ENCODE measurements around the gene PRELID2. TPM values are rescaled to one million over a fixed set of nuclear protein-coding genes. Genes with fewer than 3 reads are reported as not detected.
"Not testable (repeated sequence)": the region's sequence is repeated elsewhere in the genome, so short reads cannot be mapped to it uniquely, and the experiment has no call there.

The PRELID2 gene
- total RNA-seq, 1 experiment from 2014 or later, result 11.0 TPM

DNA sequence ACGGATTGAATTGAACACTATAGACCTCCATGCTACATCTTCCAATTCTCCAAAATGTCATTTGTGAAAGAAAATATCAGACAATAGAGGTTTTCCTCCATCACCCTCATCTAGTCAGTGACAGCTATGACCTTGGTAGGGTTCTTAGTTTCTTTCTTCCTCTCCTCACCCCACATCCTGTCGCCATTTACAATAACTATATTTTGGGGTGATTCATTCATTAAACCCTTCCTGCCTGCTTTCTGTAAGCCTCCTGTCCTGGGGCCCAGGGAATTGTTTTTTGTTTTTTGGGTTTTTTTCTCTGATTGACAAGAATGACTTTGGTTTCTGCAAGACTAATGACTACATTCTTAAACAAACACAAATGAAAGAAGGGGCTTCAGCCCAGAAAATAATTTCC is 82.6 kb downstream of the PRELID2 start:
- peak; percentile 69 for DNase-seq (ENCODE audit: low read depth)

DNA sequence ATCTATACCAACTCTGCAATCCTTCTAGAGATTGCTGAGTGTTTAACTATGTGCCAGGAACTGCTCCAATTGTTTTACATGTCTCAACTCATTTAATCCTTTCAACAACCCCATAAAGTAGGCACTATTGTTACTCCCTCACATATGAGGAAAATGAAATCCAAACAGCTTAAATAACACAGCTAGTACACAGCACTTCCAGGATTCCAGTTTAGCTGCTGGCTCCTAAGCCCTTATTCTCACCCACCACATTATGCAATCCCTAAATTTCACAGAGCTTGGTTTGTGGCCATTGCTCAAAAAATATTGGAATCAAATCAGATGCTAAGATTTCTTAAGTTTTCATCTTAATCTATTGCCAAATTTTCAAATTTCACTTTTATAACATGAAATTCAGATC is 84.9 kb downstream of the PRELID2 start:
- peak; percentile 36 for DNase-seq (ENCODE audit: low read depth)

DNA sequence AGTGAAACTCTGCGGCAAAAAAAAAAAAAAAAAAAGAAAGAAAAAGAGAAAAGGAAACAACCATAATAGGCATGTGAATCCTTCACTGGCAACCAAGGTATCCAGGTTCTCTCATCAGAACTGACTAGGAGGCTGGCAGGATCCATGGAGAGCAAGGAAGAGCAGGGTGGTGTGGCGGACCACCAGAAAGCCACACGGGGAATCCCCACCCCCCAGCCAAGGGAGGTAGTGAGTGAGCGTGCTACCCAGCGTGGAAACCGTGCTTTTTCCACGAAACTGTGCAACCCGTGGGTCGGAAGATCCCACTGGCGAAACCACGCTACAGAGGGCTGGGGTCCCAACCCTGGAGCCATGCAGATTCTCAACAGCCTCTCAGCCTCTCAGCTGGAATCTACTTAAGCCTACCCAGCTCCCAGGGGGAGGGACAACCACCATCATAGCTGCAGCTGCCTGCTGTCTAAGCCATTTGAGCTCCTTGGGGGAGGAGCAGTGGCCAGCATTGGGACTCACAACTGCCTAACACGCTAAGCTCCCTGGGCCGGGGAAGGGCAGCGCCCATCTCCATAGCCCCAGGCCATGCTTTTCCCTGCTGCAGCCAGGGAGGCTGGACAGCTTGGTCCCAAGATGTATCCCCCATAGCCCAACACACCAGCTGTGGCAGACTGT is 91.6 kb downstream of the PRELID2 start:
- no peak for DNase-seq (ENCODE audit: low read depth)

DNA sequence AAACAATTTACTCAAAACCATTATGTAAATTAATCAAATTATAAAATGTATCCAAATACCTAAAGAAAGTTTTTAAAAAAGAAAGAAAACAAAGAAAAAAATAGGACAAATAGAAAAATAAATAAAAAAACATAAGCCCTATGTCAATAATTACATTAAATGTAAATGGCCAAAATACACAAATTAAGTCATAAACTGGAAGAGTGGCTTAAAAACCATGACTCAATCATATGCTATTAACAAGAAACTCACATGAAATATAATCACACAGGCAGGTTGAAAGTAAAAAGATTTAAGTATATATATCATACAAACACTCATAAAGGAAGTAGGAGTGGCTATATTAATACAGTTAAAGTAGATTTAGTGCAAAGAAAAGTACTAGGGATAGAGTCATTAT is 95.3 kb downstream of the PRELID2 start:
- no peak for DNase-seq (ENCODE audit: low read depth)

DNA sequence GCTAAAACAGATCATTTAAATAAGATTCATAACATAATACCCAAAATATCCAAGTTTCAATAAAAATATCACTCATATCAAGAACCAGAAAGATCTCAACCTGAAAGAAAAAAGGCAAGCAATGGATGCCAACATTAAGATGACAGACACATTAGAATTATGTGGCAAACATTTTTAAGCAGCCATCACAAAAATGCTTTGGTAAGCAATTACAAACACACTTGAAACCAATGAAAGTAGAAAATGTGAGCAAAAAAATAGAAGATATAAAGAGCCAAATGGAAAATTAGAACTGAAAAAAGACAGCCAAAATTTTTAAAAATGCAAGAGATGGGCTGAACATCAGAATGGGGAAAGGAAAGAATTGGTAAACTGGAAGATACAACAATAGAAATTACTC is 96.9 kb downstream of the PRELID2 start:
- DNase-seq (ENCODE audit: low read depth), result no peak

DNA sequence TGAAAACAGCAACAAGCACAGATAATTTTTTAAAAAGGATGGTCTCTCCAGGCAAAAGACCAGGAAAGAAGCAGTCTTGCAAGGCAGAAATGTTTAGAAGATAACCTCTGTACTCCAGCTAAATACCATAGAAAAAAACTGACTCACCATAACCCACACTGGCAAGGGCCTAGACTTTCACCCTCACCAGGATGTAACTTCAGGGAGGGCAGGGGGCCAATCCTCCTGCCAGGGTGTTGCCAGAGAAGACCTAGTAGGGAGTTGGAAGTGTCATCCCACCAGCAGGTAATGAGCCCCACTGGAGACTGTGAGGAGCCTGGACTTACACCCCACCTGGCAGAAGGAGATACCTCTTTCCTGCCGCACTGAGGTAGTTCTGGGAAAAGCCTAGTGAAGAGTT is 97.6 kb downstream of the PRELID2 start:
- DNase-seq (ENCODE audit: low read depth), result no peak

DNA sequence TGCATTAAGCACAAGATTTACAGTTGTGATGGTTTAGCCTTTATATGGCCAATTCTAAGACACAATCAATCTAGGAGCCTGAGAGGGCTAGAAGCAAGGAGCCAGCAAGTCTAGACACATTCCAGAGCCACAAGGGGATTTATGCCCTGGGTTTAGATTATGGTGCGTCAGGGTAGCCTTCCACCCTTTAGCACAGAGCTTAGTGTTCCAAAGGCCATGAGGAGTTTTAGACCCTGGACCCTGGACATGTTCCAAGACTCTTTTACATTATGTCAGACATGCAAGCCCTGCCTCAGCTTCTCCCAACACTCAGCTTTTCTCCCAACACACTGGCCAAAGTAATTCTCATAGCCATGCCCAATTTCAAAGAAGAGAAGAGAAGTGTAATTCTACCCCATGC is 105.2 kb downstream of the PRELID2 start:
- DNase-seq (ENCODE audit: low read depth), result not testable (repeated sequence)

DNA sequence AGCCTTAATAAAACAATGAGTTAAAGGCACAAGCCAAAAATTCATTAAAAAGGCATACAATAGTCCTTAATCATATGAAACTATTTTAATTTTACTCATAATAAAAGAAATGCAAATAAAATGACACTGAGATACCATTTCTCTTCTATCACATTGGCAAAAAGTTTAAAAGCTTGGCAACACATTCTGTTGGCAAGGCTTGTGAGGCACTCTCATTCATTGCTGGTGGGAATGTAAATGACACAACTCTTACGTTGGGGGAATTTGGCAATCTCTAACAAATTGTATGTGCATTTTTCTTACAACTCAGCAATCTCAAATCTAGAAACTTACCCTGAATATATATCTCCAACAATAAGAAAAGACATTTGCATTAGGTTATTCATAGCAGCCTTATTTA is 111.6 kb downstream of the PRELID2 start:
- no peak for DNase-seq (ENCODE audit: low read depth)

DNA sequence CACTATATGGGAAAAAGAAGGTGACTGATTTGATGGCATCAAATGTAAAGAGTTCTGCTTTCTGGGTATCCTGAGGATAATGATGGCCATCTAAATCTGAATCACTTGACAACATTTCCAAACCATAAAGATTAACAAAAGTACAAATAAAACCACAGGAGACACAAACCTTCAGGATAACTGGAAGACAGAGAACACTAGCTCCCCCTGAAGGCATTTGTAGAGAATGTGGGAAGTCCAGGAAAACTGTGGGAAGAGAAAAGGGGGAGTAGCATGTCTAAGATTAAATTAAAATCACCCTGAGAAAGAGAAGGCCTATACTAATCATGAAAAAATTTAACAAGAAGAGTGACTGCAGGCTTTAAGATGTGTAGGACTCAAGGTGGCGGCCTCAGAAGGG is 116.2 kb downstream of the PRELID2 start:
- peak; percentile 62 for DNase-seq (ENCODE audit: low read depth)

DNA sequence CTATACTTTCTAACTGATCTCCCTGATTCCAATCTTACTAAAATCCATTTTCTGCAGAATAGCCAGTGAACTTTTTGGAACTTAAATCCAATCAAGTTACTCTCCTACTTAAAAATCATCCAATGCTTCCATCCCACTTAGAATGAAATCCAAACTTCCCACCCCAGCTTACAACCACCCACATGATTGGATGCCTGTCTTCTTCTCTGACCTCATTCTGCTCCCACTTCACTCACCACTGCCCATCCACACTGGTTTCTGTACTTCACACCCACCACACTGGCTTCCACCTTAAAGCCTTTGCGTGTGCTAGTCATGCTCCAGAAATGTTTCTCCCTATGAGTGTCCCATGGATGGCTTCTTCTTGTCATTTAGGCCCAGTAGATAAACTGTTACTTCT is 119.7 kb downstream of the PRELID2 start:
- DNase-seq (ENCODE audit: low read depth), result no peak

DNA sequence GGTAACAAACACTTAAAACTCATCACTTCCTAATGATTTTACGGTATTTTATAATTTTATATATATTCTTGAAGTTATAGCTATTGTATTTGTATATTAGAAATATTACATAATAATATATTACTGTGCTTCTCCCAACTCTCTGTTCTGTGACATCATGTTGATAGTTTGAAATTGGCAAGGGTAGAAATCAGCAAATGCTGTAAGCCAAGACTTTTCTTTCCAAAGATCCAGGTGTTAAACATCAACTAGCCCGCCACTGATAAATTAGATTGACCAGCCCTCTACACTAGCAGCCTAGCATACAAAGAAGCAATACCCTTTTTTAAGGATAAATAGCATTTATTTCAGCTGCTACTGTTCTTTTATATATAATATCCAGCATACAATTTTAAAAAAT is 122.9 kb downstream of the PRELID2 start:
- no peak for DNase-seq (ENCODE audit: low read depth)

DNA sequence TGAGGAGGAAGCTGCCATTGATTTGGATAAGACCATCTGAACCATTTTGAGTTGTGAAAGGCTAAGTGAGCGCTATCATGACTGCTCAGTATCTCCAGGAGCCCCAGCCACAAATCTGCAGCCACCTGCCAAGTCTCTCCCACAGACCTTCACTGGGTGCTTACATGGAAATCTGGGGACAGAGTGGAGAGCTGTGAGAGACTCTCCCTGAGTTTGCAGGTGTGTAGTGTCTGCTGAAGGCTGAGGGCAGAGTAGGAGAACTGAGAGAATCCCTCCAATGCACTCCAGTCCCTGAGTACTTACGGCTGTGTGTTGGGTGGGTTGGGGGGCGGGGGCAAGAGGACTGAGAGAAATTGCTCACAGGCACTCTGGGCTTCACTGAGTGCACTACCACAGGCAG is 123.7 kb downstream of the PRELID2 start:
- DNase-seq (ENCODE audit: low read depth), result no peak

Other genes with a start within 250 kb of the PRELID2 start
- gene GRXCR2, start 37.7 kb upstream of the PRELID2 start, total RNA-seq (2014; rRNA removed), result not detected in 2 replicates
- gene SH3RF2, start 101.2 kb upstream of the PRELID2 start, total RNA-seq (2014; rRNA removed), result 1.2 and 1.9 TPM in 2 replicates